Ectodermal cell (in vitro differentiated cells): ENCODE results near the gene IQCN.

Experiments used
- H3K27ac ChIP-seq: 2 replicates; pipeline ENCODE4 v1.7.0; 2013; ENCODE audit warnings: mild to moderate bottlenecking, low read depth, low read length; ENCODE audit not compliant: insufficient read depth, poor library complexity, severe bottlenecking
- H3K27me3 ChIP-seq: 2 replicates; pipeline ENCODE4 v1.7.0; 2013; ENCODE audit warnings: mild to moderate bottlenecking, low read length; ENCODE audit not compliant: insufficient read depth, control insufficient read depth, poor library complexity, severe bottlenecking
- H3K36me3 ChIP-seq: one replicate; pipeline ENCODE4 v1.7.0; 2013; ENCODE audit warnings: low read length; ENCODE audit not compliant: control insufficient read depth, insufficient read depth
- H3K4me1 ChIP-seq: one replicate; pipeline ENCODE4 v1.7.0; 2013; ENCODE audit warnings: low read length; ENCODE audit not compliant: control insufficient read depth, insufficient read depth
- H3K4me3 ChIP-seq: 2 replicates; pipeline ENCODE4 v1.7.0; 2013; ENCODE audit warnings: low read depth, low read length, control low read depth; ENCODE audit not compliant: insufficient read depth
- H3K9me3 ChIP-seq: 2 replicates; pipeline ENCODE4 v1.7.0; 2013; ENCODE audit warnings: mild to moderate bottlenecking, low read length, moderate library complexity; ENCODE audit not compliant: control insufficient read depth
- WGBS, 2 experiments: methylation state at CpG; one replicate each; pipeline ENCODE4 v1.1.7; 2013; ENCODE audit warnings: missing lambda C conversion rate in 2 of 2; 5-methylcytosine and 5-hydroxymethylcytosine counted together

Gene IQCN

DNA sequence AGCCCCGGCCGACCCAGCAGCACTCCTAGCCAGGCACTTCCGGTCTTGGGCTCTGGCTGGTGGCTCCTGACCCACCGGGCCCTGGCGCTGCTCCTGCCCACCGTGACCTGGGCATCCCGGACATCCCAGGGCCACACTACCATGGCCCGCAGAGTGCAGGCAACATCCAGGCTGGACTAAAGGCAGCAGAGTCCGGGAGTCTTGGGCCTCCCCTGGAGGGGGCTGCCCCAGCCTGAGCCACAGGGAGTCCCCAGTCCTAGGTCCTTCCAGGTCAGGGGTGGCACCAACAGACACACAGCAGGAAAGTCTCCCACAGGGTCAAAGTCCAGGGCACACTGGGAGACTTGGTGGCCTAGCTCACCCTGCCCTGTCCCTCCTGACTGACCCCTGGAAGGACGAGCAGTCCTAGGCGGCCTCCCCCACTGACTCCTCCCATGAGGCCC lies 37.9 kb upstream of the IQCN start:
- Histone ChIP-seq H3K9me3 (no peaks in the 10 kb centered on the region), H3K36me3 (peaks cover 15% of the 10 kb centered on the region), H3K4me1 (no peaks in the 10 kb centered on the region), H3K27me3 (no peaks in the 10 kb centered on the region), H3K27ac (no peak overlapping the region), H3K4me3 (no peak overlapping the region)
- 95% methylated on average over 11 of the region's 11 CpGs for WGBS, 2 experiments

DNA sequence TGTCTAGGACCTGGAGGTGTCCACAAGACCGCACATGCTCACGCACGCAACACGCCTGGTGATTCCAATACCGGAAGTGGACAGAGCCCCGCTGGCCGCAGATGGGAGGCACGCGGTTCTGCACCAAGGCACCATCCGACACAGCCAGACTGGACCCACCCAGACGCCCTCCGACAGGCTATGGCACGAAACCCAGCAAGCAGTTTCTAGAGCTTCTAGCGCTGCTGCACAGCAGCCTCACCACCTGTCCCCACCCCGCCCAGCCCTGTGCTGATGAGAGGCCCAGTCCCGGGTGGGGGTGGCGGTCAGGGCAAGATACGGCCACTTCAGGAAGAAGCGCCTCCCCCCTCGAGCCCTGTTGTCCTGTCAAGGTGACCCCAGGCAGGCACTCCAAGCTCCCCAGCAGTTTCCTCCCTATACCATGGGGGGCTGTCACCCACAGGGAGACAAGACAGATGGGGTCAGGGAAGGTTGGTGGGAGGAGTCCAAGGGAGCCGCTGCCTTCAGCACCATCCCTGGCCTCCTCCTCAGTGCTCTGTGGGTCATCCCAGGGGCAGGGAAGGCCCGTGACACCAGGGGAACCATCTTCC lies 37.3 kb upstream of the IQCN start:
- Histone ChIP-seq H3K9me3 (no peaks in the 10 kb centered on the region), H3K4me1 (no peaks in the 10 kb centered on the region), H3K4me3 (no peak overlapping the region), H3K27me3 (no peaks in the 10 kb centered on the region), H3K36me3 (peaks cover 15% of the 10 kb centered on the region), H3K27ac (no peak overlapping the region)
- WGBS, 2 experiments, result 93 to 94% methylated on average over 22 of the region's 22 CpGs

DNA sequence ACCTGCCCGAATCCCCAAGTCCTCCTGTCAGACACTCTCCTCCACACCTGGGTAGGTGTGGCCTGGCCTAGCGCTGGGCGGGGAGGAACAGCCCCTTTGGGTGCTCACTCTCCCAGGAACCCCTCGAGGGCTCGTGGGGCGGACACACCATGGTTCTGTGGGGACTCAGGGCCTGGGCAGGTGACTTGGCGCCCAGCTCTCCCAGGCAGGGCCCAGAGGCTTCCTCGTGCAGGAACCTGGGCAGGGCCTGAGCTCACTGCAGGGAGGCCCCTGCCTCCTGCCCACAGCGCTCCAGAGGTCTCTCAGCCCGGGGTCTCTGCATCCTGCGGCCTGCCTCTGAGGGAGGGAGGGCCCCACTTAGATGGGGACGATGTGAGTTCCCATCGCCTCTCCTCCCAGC lies 36.7 kb upstream of the IQCN start:
- peaks cover 15% of the 10 kb centered on the region for H3K36me3 ChIP-seq
- no peak overlapping the region for H3K27ac ChIP-seq
- no peaks in the 10 kb centered on the region for H3K4me1 ChIP-seq
- H3K4me3 ChIP-seq, result no peak overlapping the region
- WGBS, 2 experiments, result 94 to 96% methylated on average over 13 of the region's 13 CpGs
- no peaks in the 10 kb centered on the region for H3K27me3 ChIP-seq
- no peaks in the 10 kb centered on the region for H3K9me3 ChIP-seq

DNA sequence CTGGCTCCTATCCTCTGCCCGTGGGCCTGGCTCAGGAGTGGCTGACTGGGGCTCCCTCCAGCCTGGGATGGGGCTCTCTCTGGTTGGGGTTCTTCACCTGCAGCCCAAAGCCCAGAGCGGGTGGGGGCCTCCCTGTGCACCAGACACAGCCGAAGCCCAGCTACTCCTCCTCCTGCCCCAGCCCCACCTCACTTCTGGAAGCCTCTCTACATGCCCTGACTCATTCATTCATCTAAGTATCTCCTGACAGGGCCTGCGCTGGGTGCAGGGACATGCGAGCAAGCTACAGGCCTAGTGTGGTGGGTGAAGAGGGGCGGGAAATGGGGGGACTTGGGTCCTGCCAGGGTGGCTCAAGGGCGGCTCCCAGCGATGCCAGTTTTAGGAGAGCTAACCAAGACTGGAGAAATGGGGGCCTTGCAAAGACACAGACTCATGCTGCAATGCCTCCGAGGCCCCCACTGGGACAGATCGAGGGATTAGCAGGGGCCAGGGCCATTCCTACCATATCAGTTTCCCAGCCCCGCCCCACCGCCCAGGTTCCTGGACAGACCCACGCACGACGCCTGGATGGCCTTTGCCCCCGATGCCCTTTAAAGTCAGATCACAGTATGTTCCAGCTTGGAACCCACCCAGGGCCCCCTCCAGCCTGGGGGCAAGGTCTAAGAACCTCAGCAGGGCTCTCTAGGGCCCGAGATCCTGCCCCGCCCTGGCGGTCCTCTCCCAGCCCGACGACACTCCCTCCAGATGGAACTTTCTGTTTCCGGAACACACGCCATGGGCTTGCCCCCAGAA lies 36.1 kb upstream of the IQCN start:
- Histone ChIP-seq H3K4me3 (no peak overlapping the region), H3K27me3 (no peaks in the 10 kb centered on the region), H3K36me3 (peaks cover 15% of the 10 kb centered on the region), H3K9me3 (no peaks in the 10 kb centered on the region), H3K4me1 (peaks cover 3% of the 10 kb centered on the region), H3K27ac (no peak overlapping the region)
- 95 to 96% methylated on average over 23 of the region's 23 CpGs for WGBS, 2 experiments

DNA sequence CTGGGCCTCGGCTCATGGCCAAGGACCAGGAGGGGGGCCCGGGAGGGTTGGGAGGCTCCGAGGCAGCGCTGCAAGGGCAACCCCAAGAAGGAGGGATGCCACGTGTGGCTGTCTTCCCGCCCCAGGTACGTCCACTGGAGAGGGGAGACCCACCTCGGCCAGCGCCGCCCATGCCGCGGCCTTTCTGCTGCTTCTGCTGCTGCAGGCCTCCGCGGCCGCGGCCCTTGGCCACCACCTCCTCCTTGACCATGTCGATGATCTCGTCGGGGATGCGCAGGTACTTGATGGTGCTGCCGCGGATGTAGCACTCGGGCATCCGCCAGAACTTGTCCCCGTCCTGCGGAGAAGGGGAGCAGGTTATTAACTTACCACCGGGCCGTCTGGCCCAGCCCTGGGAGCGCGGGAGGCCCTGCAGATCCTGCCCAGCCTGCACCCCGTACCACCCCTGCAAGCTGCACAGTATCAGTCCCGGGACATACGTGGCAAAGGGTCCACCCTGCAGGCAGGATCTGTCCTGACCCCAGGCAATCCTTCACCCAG lies 35.3 kb upstream of the IQCN start:
- 95 to 97% methylated on average over 33 of the region's 33 CpGs for WGBS, 2 experiments
- peaks cover 15% of the 10 kb centered on the region for H3K36me3 ChIP-seq

DNA sequence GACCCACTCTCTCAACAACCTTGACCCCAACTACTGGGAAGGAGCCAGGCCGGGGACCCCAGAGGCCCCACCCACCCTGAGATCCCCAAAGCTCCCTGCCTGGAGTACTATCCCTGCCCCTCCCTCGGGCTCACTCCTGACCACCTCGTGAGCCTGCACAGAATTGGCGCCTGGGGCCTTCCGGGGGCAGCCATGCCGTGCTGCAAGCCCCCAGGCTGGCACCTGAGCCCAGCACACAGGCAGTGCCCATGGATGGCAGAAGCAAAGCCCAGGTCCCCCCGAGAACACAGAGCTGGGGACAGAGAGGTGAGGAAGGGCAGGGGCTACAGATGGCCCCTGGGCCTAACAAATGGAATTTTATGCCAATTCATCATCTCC lies 34.7 kb upstream of the IQCN start:
- H3K36me3 ChIP-seq, result peaks cover 15% of the 10 kb centered on the region
- no peak overlapping the region for H3K27ac ChIP-seq
- peaks cover 17% of the 10 kb centered on the region for H3K4me1 ChIP-seq
- H3K9me3 ChIP-seq, result no peaks in the 10 kb centered on the region
- WGBS, 2 experiments, result 91 to 94% methylated on average over 7 of the region's 7 CpGs
- no peaks in the 10 kb centered on the region for H3K27me3 ChIP-seq
- H3K4me3 ChIP-seq, result no peak overlapping the region

More for the DNA sequence above, 35.3 kb upstream of the IQCN start:
- H3K9me3 ChIP-seq, result no peaks in the 10 kb centered on the region
- no peak overlapping the region for H3K4me3 ChIP-seq
- H3K27me3 ChIP-seq, result no peaks in the 10 kb centered on the region
- peaks cover 10% of the 10 kb centered on the region for H3K4me1 ChIP-seq
- H3K27ac ChIP-seq, result no peak overlapping the region

DNA sequence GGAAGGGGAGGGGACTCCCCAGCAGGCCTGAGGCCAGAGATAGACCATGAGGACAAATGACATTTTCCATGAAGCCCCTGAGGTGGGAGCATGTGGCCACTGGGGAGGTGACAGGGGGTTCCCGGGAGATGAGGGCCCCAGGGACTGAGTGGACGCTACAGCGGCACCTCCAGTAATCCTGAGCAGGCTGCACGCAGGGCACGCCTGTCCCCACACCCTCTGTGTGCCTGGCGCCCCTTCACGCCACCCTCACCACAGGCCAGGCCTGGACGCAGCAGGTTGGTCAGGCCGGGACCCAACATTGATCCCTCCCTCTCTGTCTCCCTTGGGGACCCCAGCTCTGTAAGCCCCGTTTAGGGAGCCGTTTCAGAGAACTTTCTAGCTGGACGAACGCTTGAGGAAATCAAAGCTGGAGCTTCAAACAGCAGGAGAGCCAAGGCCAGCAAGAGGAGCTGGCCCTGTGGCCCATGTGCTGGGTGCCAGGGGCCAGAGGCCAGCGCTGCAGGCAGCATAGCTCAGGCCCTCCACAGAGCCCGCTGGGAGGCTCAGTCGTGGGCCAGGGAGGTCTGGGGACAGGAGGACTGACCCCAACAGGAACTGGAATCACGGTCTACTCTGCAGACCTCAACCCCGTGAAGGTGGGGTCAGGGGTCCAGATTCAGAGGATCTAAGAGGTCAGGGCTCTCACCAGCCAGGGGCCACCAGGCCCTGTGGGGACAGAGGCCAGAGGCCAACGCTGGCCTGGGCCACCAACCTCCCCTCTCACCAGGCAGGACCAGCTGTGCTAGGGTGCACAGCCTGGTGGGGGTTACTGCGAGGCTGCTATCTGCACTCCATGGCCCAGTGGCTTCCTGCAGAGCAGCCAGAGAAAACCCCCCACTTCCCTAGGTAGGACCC lies 34.0 kb upstream of the IQCN start:
- peaks cover 17% of the 10 kb centered on the region for H3K4me1 ChIP-seq
- H3K36me3 ChIP-seq, result peaks cover 15% of the 10 kb centered on the region
- H3K9me3 ChIP-seq, result no peaks in the 10 kb centered on the region
- no peak overlapping the region for H3K4me3 ChIP-seq
- H3K27ac ChIP-seq, result no peak overlapping the region
- 94% methylated on average over 20 of the region's 20 CpGs for WGBS, 2 experiments
- H3K27me3 ChIP-seq, result no peaks in the 10 kb centered on the region

DNA sequence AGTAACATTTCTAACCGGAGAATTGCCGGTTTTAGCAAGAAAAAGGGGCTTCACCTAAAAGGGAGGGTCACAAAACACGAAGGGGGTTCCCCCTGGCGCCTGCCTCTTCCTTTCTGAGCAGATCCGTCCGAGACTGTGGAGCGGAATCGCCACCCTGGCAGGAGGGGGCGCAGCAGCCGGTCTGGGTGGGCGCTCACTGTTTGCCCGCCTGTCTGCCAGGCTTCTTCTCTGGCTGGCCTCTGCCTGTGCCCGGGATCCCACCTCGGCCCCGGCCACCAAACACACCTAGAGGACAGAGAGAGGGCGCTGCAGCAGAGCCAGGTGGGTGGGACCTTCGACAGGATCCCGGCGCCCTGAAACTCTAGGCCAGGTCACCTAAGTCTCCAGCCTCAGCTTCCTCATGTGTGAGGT lies 33.0 kb upstream of the IQCN start:
- Histone ChIP-seq H3K36me3 (peaks cover 15% of the 10 kb centered on the region), H3K27me3 (no peaks in the 10 kb centered on the region), H3K4me3 (no peak overlapping the region), H3K9me3 (no peaks in the 10 kb centered on the region), H3K4me1 (peaks cover 17% of the 10 kb centered on the region), H3K27ac (no peak overlapping the region)
- 94% methylated on average over 19 of the region's 19 CpGs for WGBS, 2 experiments

DNA sequence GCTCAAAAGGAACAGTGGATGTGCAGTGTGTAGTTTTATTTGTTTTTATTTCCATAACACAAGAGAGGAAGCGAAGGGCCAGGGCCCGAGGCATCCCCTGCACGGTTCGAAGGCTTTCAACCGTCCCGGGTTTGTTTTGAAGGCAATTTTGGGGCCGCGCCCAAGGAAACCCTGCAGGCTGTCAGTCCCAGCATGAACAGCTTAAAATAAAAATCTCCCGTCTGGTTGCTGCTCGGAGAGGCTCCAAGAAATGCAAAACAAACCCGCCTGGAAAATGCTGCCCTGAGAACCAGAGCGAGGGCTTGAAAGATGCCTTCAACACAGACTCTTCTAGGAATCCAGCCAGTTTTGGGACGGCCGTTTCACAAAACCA lies 32.6 kb upstream of the IQCN start:
- H3K4me3 ChIP-seq, result no peak overlapping the region
- H3K27ac ChIP-seq, result no peak overlapping the region
- H3K27me3 ChIP-seq, result no peaks in the 10 kb centered on the region
- peaks cover 15% of the 10 kb centered on the region for H3K36me3 ChIP-seq
- WGBS, 2 experiments, result 92 to 93% methylated on average over 14 of the region's 14 CpGs
- H3K9me3 ChIP-seq, result no peaks in the 10 kb centered on the region
- H3K4me1 ChIP-seq, result peaks cover 17% of the 10 kb centered on the region
